HCEC 1CT (cell line): ENCODE results near the gene STING1.
"Not testable (repeated sequence)": the region's sequence is repeated elsewhere in the genome, so short reads cannot be mapped to it uniquely, and the experiment has no call there.

Source experiments
- DNase-seq: peaks from one replicate; pipeline ENCODE4 v3.0.0-alpha.2; 2017

STING1 gene

DNA sequence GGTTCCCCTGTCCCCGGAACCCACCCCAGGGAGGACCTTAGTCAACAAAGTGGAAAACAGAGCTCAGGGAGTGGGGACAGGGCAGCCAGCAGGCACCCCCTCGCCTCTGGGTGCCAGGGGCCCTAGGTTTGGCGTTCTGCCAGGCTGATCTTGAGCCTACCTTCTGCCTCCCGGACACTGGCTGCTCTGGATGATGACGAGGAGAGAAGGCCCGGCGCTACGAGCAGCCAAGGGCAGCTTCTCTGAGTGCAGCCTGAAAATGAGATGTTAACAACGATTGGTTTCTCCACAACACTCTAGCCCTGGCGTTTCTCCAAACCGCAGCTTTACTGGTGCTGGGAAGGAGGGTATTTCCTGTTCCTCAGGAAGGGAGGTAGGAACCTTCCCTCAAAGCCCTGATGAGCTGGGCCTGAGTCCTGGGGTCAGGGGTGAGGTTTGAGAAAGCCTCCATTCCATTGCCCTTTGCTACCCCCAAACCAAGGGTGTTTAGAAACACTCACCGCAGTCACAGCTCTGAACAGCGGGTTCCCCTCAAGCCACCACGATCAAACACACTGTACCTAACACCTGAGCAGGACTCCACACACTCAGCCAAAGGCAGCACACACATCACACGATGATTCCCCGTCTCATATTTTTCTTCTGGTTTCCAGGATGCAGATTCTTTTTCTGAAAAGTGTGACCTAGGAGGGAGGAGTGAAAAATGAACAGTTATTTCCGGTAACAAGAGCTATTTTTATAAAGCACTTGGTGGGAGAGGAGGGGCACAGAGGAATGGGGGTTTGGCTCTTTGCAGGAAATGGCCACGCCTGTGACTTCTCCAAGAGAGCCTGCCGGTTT, at the start of gene STING1:
Gene STING1 (minus strand): TSS at position 709 of the 840 bp plus-strand sequence. CDS start 1,054 bp downstream, outside the sequence.
- DNase-seq, result peak; percentile 97

DNA sequence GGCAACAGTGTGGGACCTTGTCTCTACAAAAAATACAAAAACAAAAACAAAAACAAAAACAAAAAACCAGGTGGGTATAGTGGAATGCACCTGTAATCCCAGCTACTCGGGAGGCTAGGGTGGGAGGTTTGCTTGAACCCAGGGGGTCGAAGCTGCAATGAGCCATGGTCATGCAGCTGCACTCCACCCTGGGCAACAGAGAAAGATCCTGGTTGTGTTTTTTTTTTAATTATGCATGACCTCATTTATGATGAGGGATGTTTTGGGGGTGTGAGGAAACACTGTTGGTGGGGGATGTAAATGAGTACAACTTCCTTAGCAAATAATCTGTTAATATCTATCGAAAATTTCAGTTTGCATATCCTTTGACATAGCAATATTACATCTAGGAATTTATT, 49.2 kb upstream of the STING1 start:
- no peak for DNase-seq

DNA sequence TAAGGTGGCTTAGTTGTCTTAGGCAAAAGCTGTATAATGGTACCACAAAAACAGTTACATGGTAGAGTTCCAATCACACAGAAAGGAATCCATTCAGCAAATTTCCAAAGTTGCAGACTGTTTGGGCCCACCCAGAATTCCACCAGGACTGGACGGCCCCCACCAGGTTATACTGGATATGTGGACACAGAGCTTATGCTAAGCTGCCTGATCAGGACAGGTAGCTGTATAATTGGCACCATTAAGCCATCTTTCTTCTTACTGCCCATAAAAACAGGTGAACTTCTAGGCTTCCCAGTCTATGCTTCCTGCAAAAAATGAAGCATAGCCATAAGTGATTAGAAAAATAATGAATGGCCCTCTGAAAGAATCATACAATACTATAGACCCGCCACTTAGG, 47.5 kb upstream of the STING1 start:
- not testable (repeated sequence) for DNase-seq

DNA sequence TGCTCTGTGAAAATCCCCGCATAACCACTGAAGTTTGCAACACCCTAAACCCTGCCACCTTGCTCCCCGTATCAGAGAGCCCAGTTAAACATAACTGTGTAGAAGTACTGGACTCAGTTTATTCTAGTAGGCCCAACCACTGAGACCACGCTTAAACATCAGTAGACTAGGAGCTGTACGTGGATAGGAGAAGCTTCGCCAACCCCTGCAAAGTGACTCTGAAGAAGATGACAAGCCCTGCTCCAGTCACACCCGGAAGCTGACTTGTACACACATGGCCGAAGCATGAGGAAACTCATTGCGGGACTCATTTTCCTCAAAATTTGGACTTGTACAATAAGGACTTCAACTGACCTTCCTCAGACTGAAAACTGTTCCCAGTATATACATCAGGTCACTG, 46.1 kb upstream of the STING1 start:
- DNase-seq, result not testable (repeated sequence)

DNA sequence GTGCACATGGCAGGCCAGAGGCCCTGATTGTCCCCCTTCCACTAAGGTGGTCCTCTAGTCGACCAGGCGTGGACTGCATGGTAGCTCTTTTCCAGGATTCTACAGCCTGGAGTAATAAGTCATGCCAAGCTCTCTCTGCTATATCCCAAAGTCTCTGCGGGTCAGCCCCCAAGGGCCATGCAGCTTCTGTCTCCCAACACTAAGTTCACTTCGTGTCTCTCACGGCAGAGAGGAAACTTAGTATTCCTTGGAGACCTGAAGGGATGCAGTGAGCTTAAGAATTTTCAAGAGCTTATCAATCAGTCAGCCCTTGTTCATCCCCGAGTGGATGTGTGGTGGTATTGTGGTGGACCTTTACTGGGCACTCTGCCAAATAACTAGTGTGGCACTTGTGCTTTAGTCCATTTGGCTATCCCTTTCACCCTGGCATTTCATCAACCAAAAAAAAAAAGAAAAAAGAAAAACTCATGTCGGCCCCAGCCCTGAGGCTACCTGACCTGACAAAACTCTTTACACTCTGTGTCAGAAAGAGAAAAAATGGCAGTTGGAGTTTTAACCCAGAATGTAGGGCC, 45.4 kb upstream of the STING1 start:
- not testable (repeated sequence) for DNase-seq

DNA sequence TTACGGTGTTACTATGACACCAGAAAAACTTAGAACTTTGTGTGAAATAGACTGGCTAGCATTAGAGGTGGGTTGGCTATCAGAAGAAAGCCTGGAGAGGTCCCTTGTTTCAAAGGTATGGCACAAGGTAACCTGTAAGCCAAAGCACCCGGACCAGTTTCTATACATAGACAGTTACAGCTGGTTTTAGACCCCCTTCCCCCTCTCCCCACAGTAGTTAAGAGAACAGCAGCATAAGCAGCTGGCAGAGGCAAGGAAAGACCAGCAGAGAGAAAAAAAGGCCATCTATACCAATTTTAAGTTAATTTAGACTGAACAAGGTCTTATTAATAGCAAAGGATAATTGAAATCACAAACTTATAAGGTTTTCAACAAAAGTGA, 44.5 kb upstream of the STING1 start:
- DNase-seq, result not testable (repeated sequence)

DNA sequence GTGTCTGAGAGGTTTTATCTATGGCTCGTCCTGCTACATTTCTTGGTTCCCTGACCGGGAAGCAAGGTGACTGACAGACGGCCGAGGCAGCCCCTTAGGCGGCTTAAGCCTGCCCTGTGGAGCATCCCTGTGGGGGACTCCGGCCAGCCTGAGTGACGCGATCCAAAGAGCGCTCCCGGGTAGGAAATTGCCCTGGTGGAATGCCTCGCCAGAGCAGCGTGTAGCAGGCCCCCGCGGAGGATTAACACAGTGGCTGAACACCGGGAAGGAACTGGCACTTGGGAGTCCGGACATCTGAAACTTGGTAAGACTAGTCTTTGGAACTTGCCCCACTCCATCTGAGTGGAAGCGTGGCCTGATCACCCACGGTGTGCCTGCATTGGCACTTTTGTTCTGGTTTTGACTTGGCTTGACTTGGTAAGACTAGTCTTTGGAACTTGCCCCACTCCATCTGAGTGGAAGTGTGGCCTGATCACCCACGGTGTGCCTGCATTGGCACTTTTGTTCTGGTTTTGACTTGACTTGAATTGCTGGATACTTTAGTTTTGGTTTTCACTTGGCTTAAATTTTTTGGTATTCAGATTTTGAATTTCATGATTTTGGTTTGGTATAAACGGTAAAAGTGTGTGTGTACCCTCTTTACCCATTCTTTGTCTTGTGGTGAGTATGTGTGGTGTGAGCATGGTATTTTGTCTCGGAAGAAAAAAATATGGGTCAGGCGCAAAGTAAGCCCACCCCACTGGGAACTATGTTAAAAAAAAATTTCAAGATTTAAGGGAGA, 43.9 kb upstream of the STING1 start:
- not testable (repeated sequence) for DNase-seq

DNA sequence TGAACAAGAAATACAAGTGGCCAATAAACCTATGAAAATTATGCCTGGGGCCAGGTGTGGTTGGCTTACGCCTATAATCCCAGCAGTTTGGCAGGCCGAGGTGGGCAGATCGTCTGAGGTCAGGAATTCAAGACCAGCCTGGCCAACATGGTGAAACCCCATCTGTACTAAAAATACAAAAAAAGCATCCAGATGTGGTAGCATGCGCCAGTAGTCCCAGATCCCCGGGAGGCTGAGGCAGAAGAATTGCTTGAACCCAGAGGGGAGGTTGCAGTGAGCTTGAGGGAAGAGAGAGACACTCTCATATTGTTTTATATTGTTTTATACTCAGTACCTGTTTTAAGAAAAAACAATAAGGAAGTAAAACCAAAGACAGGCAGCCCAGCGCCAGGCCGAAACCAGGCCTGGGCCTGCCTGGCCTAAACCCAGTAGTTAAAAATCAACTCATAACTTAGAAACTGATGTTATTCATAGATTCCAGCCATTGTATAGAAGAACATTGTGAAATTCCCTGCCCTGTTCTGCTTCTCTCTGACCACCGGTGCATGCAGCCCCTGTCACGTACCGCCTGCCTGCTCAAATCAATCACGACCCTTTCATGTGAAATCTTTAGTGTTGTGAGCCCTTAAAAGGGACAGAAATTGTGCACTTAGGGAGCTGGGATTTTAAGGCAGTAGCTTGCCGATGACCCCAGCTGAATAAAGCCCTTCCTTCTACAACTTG, 43.2 kb upstream of the STING1 start:
- DNase-seq, result not testable (repeated sequence)

DNA sequence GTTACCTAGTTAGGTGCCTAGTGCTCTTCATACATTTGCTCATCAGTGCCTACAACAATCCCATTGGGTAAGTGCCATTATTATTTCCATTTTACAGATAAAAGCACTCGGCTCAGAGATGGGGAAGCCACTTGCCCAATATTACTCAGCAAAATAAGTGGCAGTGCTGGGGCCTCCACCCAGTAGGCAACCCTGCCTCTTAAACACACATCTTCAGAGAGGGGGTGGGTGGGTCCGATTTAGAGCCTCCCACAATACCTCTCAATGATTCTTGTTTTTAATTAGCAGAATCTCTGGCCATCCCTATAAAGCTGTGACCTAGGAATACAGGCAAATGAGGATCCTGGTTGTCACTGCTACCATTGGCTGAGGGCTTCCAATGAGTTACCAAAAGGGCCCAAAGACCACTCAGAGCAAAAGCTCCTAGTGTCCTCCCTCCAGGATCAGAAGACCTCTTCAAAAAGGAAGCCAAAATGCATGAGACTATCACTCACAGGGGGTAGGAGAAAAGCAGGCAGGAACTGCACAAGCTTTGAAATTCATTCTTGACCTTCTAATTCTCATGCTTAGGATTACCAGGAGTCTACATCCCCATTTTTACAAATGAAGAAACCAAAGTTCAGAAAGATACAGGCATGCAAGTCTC, 42.5 kb upstream of the STING1 start:
- DNase-seq, result no peak

DNA sequence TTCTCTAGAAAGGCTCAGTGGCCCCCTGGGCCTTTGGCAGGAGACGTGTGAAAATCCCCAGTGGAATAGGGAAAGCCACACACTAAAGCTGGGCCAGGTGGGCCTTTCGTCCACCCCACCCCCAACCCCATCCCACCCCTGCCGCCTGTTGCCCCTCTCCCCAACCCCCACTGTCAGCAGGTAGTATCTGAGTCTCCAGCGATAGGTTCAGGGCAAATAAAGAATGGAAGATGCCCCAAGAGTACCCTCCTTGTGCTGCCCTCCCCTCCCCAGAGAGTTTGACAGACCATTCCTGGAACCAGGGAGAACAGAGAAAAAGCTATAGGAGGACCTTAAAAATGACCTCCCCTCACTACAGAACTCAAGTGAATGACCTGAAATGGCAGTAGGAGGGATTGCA, 41.9 kb upstream of the STING1 start:
- no peak for DNase-seq

DNA sequence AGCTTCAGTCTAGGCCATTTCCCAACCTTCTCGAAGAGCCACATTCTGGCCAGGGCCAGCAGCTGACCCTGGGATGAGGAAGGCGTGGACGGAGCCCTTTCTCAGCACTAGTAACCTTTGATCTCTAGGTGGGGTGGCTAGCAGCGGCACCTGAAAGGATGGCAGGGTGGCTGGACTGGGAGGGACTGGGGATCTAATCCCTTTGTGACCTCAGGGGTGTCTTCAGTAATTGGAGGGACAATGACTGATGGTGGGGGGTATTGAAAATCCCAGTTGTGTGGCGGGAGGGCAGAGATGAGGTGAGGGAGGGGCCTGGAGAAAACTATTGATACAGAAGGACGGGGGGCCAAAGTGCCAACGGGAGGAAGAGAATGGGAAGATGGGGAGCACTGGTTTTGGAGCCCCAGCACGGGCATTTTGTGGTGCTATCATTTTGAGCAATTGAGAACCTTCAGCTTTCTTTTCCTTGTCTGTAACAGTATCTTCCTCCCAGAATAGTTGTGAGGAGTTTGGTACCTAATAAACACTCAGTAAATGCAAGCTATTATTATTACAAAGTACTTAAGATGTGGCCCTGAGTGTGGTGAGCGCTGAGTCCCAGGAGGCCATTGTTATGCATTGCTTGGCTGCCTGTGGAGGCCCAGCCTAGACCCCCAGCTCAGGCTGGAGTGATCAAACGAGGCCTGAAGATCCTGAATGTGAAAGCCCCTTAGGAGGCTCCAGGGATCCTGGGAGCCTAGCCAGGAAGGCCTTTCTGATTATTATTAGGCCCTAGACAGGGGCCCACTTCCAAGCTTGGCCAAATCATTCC, 41.3 kb upstream of the STING1 start:
- no peak for DNase-seq

DNA sequence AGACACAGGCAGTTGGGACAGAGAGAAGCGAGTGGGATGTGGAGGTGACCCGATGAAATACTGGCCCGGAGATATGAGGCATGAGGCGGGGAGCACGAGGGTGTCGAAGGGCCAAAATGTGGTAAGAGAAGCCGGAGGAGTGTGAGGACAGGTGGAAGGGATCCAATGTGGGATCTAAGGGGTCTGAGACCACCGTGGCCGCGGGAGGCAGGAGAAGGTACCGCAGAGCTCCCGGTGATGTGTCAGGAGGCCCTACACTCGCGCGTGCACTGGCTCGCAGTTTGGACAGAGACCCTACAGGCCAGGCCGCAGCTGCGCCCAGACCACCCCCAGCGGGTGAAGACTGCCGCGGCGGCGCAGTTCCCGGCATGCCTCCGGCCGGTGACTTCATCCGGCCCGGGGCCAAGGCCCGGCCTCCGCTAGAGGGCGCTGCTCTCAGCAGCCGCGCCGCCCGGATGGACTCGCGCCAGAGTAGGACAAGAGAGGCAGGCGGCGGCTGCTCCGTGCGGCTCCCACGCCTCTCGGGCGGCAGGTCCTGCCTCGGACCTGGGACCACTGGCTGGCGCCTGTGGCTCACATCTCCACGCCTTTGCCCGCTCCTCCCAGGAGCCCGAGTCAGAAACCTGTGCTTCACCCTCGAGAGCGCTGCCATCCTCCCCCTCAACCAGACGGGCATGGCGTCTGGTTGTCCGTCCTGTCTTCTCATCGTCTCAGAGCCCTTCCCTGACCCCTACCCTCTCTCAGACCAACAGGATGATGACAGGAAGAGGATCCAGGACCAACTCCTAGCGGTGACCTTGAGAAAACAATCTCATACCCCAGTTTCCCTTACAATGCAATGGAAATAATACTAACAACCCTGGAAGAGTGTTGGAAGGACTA, 35.4 kb upstream of the STING1 start:
- peak; percentile 82 for DNase-seq

DNA sequence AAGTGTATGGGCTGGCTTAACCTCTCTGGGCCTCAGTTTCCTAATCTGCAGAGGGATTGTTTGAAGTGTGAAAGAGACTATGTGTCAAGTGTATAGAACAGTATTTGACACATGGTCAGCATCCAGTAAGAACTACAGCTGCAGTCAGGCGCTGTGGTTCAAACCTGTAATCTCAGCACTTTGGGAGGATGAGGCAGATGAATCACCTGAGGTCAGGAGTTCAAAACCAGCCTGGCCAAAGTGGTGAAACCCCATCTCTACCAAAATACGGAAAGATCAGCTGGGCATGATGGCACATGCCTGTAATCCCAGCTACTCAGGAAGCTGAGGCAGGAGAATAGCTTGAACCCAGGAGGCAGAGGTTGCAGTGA, 31.9 kb upstream of the STING1 start:
- DNase-seq, result no peak

DNA sequence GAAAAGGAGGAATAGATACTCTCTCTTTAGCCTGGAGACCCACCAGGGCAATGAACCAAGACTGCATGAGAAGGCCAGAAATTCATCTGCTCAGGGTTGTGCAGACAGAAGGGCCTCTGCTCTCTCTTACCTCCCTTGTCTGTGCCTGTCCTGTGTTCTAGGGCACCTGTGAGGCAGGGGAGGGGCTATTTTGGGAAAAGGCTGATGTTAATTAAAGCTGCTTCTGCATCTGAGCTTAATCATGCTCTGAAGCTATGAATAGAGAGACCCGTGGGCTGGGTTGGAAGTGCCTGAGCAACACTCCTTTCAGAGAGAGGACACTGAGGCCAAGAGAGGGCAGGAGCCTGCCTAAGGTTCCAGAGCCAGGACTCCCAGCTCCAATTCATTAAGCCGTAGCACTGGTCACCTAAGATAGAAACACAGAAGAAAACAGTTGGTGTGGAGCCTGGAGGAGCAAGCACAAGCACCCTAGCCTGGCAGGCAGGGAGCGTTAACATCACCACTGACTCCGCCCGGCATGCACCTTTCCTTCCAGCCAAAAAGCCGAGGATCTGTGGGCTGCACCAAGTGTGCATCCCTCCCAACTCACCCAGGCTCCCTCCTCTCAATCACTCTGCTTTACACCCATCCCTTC, 31.4 kb upstream of the STING1 start:
- DNase-seq, result no peak

DNA sequence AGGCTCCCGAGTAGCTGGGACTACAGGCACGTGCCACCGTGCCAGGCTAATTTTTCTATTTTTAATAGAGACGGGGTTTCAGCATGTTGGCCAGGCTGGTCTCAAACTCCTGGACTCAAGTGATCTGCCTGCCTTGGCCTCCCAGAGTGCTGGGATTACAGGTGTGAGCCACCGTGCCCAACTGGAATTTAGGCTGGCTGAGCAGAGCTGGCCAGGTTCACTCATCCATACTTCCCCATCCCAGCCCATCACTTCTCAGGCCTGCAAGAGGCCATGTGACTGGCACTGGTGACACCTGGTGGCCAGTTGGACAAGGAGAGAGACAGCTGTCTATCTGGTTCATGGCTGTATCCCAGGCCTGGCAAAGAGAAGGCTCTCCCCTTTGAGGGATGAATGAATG, 30.9 kb upstream of the STING1 start:
- peak; percentile 75 for DNase-seq

DNA sequence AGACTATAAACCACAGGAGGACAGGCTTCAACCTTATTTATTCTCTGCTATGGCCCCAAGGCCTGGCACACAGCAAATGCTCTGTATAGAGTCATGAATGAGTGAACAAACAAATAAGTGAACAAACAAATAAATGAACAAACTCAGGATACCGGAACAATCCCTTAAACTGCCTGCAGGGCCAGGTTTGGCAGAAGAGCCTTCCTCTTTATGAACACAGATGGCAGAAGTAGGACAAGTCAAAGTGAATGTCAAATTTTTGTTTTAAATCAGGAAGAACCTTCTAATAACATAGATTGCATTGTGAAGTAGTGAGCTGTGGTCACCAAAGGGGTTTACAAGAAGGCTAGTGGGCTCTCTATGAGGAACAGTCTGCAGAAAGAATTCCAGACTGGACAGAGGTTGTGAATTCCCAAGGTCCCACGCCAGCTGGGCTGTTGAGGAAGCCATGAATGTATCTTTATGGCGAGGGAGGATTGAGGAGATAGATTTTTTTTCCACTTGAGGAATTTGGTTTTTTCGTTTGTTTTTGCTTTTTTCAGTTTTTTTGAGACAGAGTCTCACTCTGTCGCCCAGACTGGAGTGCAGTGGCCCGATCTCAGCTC, 30.3 kb upstream of the STING1 start:
- peak; percentile 4 for DNase-seq

DNA sequence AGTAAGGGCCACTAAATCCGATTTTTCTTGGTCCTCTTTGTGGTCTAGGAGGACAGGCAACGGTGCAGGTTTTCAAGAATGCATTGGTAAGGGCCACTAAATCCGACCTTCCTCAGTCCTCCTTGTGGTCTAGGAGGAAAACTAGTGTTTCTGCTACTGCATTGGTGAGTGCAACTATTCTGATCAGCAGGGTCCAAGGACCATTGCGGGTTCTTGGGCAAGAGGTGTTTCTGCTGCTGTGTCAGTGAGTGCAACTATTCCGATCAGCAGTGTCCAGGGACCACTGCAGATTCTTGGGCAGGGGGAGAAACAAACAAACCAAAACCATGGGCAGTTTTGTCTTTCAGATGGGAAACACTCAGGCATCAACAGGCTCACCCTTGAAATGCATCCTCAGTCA, 22.2 kb upstream of the STING1 start:
- DNase-seq, result not testable (repeated sequence)

DNA sequence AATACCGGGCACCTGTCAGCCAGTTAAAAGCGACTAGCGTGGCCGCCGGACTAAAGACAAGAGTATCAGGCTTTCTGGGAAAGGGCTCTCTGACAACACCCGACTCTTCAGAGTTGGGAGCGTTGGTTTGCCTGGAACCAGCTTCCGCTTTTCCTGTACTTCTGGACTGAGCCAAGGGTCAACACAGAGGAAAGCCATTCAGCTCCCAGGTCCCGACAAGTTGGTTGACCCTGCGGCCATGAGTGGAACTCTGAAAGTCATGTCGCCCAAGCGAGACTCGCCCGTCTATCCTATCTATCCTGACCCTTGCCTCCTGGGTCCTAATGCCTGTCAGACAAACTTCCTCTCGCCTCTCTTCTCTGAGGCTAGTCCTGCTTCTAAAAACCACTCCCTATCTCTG, 21.3 kb upstream of the STING1 start:
- not testable (repeated sequence) for DNase-seq

DNA sequence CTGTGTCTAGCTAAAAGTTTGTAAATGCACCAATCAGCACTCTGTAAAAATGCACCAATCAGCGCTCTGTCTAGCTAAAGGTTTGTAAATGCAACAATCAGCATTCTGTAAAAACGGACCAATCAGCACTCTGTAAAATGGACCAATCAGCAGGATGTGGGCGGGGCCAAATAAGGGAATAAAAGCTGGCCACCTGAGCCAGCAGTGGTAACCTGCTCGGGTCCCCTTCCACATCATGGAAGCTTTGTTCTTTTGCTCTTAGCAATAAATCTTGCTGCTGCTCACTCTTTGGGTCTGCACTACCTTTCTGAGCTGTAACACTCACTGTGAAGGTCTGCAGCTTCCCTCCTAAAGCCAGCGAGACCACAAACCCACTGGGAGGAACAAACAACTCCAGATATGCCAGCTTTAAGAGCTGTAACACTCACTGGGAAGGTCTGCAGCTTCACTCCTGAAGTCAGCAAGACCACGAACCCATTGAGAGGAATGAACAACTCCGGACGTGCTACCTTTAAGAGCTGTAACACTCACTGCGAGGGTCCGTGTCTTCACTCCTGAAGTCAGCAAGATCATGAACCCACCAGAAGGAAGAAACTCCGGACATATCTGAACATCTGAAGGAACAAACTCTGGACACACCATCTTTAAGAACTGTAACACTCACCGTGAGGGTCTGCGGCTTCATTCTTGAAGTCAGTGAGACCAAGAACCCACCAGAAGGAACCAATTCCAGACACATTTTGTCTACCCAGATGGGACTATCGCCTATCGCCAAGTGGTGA, 20.7 kb upstream of the STING1 start:
- DNase-seq, result not testable (repeated sequence)
